ENCODE results near the gene STOML3. TPM values are rescaled to one million over a fixed set of nuclear protein-coding genes. Genes with fewer than 3 reads are reported as not detected.
A peak's percentile ranks its signal among the peaks of the same experiment; 100 is the strongest.

Gene STOML3
- total RNA-seq, 4 donors from 2014 or later: 0.27 to 0.35 (median 0.29) TPM; not detected in 1

DNA sequence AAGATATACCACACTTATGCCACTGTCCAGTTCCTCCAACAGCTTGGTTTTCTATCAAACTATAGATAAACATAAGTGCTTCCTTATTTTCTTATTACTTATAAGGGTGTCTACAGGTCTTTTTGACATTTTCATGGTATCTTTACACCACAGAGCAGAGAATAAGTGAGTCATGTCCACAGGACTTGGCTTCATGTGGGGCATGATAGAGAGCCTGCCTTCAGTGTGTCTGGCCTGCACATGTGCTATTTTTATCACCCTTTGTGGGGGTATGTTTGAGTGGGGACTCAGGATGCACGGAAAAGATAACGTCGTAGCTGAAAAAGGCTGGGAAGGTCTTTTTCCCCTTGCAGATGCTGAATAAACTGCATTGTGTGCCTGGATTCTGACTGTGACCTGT is 8.1 kb upstream of the STOML3 start:
- no peak for TF ChIP-seq CTCF (IDR thresholded peaks at IDR 0.05)
- TF ChIP-seq POLR2A (IDR thresholded peaks at IDR 0.05): no peak
- DNase-seq: no peak
- Histone ChIP-seq H3K9me3 (no peaks in the 10 kb centered on the region), H3K27me3 (no peaks in the 10 kb centered on the region), H3K36me3 (no peaks in the 10 kb centered on the region), H3K4me1 (no peaks in the 10 kb centered on the region), H3K4me3 (no peak overlapping the region), H3K27ac (no peak overlapping the region)
- intact Hi-C loops (cut with DNase I; ENCODE audit: low total_unique reads): no loop called here

GRCh38 chr13:38993381-38993780 is 2.8 kb upstream of the STOML3 start:
- Histone ChIP-seq H3K9me3 (no peaks in the 10 kb centered on the region), H3K36me3 (no peaks in the 10 kb centered on the region), H3K27me3 (no peaks in the 10 kb centered on the region), H3K4me3 (no peak overlapping the region), H3K4me1 (no peaks in the 10 kb centered on the region), H3K27ac (no peak overlapping the region)
- no peak for DNase-seq
- intact Hi-C loops (cut with DNase I; ENCODE audit: low total_unique reads): no loop called here
- TF ChIP-seq POLR2A (IDR thresholded peaks at IDR 0.05): no peak

GRCh38 chr13:38981096-38981495 is 9.5 kb downstream of the STOML3 start:
- Histone ChIP-seq H3K4me1 (no peaks in the 10 kb centered on the region), H3K9me3 (no peaks in the 10 kb centered on the region), H3K27me3 (no peaks in the 10 kb centered on the region), H3K4me3 (no peak overlapping the region), H3K36me3 (no peaks in the 10 kb centered on the region), H3K27ac (no peak overlapping the region)
- TF ChIP-seq CTCF (IDR thresholded peaks at IDR 0.05) (no peak), POLR2A (IDR thresholded peaks at IDR 0.05) (no peak)
- intact Hi-C loops (cut with DNase I; ENCODE audit: low total_unique reads): no loop called here
- no peak for DNase-seq

DNA sequence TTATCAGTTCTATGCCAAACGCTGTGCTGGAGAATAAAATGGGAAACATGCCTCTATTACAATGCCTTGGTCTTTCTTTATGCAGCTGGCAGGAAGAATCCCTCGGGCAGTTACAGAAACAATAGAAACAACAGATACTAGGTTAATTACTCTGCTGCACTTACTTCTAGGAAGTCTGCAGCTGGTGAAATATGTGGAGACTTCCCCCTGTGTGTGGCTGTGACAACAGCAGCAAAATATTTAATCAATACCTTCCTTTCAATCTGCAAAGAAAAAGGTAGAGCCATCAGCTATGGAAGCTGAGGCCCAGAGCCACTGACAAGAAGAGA is 9.9 kb downstream of the STOML3 start:
- intact Hi-C loops (cut with DNase I; ENCODE audit: low total_unique reads): no loop called here
- Histone ChIP-seq H3K9me3 (no peaks in the 10 kb centered on the region), H3K27ac (no peak overlapping the region), H3K4me1 (no peaks in the 10 kb centered on the region), H3K4me3 (no peak overlapping the region), H3K27me3 (no peaks in the 10 kb centered on the region), H3K36me3 (no peaks in the 10 kb centered on the region)
- TF ChIP-seq CTCF (IDR thresholded peaks at IDR 0.05) (no peak), POLR2A (IDR thresholded peaks at IDR 0.05) (no peak)
- no peak for DNase-seq

DNA sequence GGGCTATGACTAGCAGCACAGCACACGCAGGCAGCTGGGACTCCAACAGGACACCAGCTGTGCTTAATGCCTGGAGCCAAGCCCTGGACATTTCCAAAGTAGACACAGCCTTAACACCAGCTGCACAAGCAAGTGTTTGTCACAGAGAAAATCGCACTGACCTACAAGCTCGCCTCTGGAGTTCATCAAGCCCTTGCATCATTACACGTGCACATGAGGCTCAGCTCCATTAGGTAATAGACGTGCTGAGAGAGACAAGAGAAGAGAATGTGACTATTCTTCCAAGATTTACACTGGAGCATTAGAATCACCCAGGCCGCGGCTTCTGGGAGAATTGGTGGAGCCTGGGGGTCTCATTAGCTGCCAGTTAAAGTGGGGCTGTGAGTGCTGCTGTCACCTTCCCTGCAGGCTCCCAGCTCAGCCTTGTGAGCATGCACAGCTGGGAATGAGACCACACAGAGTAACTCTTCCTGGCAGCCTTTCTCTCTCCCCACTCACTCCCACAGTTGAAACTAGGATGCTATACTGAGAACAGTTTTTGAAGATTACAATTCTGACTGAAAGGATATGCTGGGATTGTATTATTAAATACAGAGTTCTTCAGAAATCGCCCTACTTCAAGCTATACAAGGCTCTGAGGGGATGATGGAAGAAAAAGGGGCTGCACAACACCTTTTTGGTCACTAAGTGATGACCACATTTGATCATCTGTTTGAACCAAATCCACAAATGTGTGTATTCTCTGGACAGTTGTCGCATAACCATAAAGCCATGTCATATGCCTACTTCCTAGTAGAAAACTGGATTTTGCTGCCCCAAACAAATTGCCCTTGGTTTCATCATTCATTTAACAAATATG is 10.5 kb downstream of the STOML3 start:
- H3K27ac ChIP-seq: no peak overlapping the region
- intact Hi-C loops (cut with DNase I; ENCODE audit: low total_unique reads): no loop called here
- peak; percentile 19 to 25 for DNase-seq

More for the DNA sequence above, 10.5 kb downstream of the STOML3 start:
- no peaks in the 10 kb centered on the region for H3K4me1 ChIP-seq
- TF ChIP-seq POLR2A (IDR thresholded peaks at IDR 0.05): no peak
- TF ChIP-seq CTCF (IDR thresholded peaks at IDR 0.05): no peak
- H3K36me3 ChIP-seq: no peaks in the 10 kb centered on the region
- no peak overlapping the region for H3K4me3 ChIP-seq
- H3K27me3 ChIP-seq: no peaks in the 10 kb centered on the region
- H3K9me3 ChIP-seq: no peaks in the 10 kb centered on the region
